GM12864 (cell line): ENCODE data around the gene GALNT12.

Source experiments
- DNase-seq: peaks from one replicate; pipeline ENCODE4 v3.0.0-alpha.2; 2011; ENCODE audit warnings: low read depth
- H3K4me3 ChIP-seq: 2 replicates; pipeline ENCODE4 v1.5.1; 2011; ENCODE audit warnings: mild to moderate bottlenecking, low read depth, low read length, control low read depth
- TF ChIP-seq, protein P1 (sequence below): IDR thresholded peaks from 2 replicates; pipeline ENCODE4 v1.5.1; 2011; ENCODE audit warnings: low read depth, mild to moderate bottlenecking, moderate library complexity, low read length, control low read depth, inconsistent platforms; ENCODE audit errors: missing control alignments

Gene GALNT12

GRCh38 chr9:98768344-98768743 is 39.1 kb upstream of the GALNT12 start:
- no peak overlapping the region for H3K4me3 ChIP-seq
- DNase-seq = no peak
- TF ChIP-seq, protein P1, sequence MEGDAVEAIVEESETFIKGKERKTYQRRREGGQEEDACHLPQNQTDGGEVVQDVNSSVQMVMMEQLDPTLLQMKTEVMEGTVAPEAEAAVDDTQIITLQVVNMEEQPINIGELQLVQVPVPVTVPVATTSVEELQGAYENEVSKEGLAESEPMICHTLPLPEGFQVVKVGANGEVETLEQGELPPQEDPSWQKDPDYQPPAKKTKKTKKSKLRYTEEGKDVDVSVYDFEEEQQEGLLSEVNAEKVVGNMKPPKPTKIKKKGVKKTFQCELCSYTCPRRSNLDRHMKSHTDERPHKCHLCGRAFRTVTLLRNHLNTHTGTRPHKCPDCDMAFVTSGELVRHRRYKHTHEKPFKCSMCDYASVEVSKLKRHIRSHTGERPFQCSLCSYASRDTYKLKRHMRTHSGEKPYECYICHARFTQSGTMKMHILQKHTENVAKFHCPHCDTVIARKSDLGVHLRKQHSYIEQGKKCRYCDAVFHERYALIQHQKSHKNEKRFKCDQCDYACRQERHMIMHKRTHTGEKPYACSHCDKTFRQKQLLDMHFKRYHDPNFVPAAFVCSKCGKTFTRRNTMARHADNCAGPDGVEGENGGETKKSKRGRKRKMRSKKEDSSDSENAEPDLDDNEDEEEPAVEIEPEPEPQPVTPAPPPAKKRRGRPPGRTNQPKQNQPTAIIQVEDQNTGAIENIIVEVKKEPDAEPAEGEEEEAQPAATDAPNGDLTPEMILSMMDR = no peak

DNA sequence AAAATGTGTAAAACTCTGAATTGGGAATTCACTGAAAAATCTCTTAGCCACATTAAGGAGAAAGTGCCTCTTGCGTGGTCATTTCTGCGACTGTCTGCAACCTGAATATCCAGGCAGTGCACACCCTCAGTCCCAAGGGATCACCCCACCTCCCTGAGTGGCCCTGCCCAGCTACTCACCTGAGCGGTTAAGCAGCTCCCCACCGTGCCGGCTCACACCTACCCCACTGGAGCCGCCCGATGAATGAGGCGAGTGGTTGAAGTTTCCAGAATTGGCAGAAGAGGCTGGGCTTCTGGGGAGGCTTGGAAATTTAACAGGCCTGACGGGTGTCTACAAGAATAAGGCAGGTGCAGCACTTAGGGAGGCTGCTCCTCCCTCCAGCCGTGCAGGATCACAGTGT is 36.8 kb upstream of the GALNT12 start:
- H3K4me3 ChIP-seq = no peak overlapping the region
- TF ChIP-seq, protein P1 = no peak
- DNase-seq = no peak

- no peak for DNase-seq
- no peak overlapping the region for H3K4me3 ChIP-seq
- TF ChIP-seq, protein P1 = no peak
These were observed 36.1 kb upstream of the GALNT12 start for GRCh38 chr9:98771209-98771874.

DNA sequence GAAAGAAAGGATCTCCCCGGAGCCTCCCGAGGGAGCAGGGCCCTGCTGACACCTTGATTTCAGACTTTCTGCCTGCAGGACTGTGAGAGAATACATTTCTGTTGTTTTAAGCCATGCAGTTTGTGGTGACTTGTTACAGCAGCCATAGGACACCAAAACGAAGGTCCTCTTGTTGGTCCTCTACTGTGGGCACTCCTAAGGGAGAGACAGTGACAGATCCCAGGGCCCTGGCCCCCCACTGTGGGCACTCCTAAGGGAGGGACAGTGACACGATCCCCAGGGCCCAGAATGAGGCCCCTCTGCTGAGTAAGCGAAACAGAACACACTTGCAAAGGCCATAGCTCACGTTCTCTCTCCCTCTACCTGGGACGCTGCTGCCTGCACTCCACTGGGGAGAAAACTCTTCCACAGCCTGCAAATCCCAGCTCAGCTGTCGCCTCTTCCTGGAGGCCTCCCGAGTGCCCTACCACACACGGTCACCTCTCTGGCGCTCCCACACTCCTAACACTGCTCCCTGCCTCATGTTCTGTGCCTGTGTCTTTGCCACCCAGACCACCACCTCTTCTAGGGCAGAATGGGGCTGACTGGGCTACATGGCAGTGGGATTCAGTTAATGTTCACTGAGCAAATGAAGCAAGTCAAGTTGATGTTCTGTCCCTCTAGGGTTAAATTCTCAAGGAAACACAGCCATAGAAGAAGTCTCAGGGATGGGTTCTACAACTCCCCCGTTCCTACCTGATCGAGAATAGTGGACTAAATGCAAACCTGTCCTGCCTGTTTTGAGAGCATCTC is 34.9 kb upstream of the GALNT12 start:
- H3K4me3 ChIP-seq = no peak overlapping the region
- TF ChIP-seq, protein P1 = no peak
- no peak for DNase-seq

GRCh38 chr9:98773721-98774120 is 33.7 kb upstream of the GALNT12 start:
- TF ChIP-seq, protein P1 = no peak
- H3K4me3 ChIP-seq = no peak overlapping the region
- no peak for DNase-seq

DNA sequence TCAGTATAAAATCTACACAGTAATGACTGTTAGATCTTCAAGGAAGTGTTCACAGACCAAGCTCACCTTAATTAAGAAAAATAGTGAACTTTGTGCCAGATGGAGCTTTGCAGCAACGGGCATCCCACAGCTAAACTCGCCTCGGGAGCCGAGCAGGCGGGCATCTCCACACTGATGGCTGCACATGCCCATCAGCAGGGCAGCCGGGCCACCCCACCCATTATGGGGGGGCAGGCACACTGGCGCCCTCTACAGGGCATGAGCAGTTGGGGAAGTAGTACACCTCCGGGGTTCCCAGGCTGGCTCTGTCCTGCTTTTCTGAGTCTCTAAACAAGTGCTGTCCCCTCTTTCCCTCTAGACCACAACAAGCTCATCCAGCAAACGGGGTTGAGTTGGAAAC is 32.7 kb upstream of the GALNT12 start:
- no peak overlapping the region for H3K4me3 ChIP-seq
- no peak for DNase-seq
- TF ChIP-seq, protein P1 = peak; percentile 67
